NCI-H82 treated with DMSO at 0.1 percent for 48 hours (cell line): ENCODE data around the gene PGD.
A peak's percentile ranks its signal among the peaks of the same experiment; 100 is the strongest.

Experiments used
- DNase-seq: peaks from one replicate; lab custom pipeline; 2025; ENCODE audit not compliant: unreplicated experiment; lab: John Stamatoyannopoulos, UW

PGD gene

DNA sequence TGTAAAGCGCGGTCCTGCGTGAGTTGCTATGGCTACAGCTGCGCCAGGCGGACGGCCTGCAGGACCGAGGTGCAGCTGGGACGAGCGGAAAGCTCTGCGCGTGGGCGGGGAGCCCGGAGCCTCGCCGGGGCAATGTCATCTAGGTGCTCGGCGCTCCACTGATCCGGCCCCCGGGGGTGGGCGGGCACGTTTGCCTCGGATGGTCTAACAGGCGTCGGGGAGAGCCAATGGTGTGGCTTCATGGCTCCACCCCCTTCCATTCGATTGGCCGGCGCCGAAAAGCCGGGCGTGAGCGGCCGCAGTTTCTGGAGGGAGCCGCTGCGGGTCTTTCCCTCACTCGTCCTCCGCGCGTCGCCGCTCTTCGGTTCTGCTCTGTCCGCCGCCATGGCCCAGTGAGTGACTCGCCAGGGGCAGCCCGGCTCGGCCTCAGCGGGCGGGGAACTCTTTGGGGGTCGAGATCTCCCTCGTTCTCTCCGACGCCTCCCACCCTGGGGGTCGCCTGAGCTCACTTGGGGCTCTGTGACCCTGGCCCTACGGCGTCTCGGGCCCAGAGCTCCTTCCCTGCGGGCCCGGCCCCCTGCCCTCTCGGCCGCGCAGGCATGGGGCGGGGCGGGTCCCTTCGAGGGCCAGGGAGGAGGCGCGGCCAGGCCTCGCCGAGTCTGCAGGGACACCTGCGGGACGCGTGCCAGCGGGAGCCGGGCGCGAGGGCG is at the start of gene PGD:
Gene PGD (plus strand): TSS at position 331 of the 710 bp plus-strand sequence. CDS start 54 bp downstream, at position 385.
- peak; percentile 92 for DNase-seq

DNA sequence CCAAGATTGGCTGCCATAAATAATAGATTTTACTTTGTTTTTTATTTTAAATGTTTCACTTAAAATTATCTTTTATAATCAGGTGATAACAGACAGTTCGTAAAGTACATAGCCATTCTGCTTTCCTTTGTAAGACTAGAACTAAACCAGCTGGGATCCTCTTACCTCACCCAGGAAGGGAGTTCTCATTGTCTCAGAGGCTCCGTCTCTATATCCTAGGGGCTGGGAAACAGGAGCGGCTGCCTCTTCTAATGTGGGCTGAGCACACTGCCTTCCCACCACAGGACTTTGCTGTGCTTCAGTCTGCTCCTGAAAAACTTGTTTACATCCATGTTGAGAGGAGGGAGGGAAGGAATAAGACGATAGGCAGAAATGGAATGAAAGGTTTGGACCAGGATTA is 45.6 kb upstream of the PGD start:
- DNase-seq: no peak

DNA sequence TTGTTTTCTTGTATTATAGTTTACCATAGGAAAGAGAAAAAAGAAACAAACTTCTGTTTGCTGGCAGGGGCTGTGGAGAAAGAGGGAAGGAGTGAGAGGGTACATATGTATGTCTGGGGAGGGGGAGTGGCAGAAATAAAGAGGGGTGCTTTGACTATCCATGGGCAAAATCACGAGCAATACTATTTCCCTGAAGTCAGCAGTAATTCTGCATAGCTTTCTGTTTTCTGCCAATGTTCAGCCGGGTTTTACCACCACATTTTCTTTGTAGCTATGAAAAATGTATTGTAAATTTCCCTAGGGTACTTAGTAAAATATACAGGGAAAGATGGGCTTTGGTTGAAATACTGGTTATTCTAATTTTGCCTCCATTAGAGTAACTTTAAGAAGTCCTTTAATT is 45.2 kb upstream of the PGD start:
- DNase-seq: no peak

DNA sequence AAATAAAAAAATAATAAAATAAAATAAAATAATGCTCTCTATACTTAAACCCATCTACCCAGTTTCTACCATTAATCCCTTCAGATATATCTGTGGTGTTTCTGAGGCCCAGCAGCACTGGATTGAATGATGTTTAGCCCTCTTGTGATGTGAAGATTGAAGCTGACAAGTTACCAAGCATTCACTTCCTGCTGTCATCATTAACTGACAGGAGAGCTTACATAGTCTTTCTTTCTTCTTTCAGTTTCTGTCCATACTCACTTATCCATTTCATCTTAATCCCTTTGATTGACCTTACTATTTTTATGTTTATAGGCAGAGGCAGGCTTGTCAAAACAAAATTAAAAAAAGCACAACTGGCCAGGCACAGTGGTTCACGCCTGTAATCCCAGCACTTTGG is 38.8 kb upstream of the PGD start:
- DNase-seq: no peak

DNA sequence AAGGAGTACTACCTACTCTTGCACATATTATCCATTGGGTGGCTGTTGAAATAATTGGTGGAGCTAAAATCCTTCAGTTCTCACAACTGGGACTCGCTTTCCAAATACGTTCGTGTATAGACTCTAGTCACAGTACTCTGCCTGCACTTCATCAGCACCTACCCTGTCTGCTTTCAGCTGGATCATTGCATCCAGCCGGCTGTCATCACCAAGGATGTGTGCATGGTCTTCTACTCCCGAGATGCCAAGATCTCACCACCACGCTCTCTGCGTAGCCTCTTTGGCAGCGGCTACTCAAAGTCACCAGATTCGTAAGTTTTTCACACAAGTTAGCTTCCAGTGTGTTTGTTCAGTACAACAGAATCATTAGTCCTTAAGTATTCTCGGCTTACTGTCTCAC is 37.3 kb upstream of the PGD start:
- DNase-seq: no peak

DNA sequence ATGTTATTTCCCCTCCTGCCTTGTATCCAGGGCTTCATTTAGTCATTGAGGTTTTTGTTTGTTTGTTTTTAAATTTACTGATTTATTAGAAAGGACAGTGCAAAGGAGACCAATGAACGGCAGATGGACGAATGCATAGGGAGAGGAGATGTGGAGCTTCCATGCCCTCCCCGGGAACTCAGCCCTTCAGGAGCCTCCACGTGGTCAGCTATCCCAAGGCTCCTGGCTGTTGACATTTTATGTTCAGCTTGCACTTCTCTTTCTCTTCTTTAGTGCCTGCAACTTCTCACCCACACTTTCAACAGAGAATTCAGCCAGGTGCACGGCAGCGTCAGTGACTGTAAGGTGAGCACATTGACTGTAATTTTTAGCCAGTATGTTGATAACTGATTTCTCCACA is 30.7 kb upstream of the PGD start:
- no peak for DNase-seq

DNA sequence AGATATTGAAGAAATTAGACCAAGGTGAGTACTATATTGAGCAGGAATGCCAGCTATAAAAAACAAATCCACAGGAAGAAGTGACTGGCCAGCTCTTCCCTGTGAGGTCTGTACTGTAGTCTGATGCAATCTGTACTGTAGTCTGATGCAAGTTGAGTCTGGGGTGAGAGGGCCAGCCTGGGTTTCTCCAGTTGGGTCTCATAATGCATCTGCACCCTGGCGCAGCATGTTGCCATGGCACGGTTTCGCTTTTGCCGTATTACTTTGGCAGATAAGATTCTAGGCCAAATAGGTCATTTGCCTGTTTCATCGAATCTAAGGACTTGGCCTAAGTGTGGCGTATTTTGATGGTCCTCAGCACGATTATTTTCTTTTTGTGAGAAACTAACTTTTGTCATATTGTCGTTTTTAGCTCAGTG is 24.4 kb upstream of the PGD start:
- DNase-seq: no peak

DNA sequence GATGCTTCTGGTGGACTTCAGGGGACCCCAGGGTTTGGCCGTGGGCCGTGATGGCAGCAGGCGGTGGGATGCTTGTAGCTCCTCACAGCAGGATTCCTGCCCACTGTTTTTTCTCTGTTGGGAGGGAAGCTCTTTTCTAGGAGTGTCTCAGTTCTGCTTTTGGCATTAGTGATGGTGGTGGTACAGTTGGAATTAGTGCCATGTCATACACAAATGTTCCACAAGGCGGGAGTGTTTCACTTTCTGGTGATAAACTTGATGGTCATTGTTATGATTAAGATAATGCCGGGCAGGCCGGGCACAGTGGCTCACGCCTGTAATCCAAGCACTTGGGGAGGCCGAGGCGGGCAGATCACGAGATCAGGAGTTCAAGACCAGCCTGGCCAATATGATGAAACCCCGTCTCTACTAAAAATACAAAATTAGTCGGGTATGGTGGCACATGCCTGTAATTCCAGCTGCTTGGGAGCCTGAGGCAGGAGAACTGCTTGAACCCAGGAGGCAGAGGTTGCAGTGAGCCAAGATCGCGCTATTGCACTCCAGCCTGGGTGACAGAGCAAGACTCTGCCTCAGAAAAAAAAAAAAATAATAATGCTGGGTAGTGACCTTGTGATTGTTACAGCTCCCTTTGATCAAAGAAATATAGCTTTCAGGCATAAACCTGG is 21.4 kb upstream of the PGD start:
- peak; percentile 43 for DNase-seq

DNA sequence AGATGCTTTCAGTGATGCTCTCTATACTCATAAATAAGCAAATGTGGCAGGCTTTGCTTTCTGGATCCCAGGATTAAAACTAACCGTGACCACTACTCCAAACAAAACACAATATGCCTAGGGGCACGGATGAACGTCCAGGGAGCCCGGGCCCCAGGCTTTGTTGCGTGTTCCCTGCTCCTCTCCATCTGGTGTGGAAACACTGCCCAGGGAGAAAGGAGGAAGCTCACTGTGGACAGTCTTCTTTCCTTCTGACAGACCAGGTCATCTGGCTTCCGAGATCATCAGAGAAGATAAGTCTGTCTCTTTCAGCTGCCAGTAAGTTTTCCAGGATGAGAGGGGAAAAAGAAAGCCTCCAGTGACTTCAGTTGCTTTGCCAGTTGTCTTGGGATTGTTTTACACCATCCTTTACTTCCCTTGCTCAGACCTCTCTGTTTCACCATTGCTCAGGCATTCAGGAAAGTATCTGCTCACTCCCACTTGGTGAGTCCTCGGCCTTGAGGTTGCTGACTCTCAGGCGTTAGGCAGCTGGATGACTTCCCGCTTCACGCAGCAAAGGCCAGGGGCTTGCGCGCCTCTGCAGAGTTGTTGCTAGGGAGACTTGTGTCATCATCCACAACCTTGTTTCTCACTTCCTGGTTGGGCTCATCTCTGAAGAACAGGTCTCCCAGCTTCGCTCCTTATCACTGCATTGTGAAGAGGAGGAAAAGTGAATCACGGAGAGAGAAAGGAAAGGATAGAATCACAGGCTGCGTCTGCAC is 20.6 kb upstream of the PGD start:
- no peak for DNase-seq

DNA sequence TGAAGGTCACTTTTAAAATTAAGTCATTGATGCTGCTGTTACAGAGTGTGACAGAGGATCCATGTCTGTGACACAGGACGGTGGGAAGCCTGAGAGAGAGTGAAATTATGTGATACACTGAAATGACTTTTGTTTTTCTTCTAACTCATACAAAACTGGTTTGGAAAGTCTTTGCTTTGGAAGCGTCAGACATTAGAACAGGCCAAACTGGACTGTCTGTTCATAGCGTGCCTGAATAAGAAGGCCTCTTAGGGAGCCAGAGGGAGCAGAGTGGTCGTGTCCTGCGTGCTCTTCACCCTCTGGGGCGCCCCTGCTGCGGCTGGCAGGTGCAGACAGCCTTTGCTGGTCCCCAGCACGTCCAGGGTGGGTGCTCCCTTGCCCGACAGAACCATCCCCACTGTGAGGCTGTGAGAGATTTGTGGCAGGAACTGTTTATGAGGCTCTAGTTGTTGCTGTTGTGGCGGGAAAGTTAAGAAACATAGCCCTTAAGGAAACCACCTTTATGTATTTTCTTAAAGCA is 19.7 kb upstream of the PGD start:
- no peak for DNase-seq

DNA sequence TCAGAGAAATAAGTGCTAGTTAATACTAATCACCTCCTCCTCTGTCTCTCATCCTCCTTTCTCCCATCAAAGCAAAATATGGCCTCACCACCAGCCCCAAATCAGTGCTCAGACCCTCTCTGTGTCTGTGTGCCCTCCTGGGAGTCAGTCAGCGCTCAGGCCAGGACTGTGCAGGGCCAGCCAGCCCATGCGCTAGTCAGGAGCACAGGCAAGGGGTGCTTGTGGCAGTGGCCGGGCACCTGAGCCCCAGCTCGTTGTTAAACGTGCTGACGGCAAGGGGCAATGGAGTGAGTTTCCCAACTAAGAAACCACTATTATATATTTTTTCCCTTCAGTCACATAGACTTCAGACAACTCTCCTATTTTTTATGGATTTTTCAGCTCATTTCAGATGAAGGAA is 19.2 kb upstream of the PGD start:
- DNase-seq: no peak

DNA sequence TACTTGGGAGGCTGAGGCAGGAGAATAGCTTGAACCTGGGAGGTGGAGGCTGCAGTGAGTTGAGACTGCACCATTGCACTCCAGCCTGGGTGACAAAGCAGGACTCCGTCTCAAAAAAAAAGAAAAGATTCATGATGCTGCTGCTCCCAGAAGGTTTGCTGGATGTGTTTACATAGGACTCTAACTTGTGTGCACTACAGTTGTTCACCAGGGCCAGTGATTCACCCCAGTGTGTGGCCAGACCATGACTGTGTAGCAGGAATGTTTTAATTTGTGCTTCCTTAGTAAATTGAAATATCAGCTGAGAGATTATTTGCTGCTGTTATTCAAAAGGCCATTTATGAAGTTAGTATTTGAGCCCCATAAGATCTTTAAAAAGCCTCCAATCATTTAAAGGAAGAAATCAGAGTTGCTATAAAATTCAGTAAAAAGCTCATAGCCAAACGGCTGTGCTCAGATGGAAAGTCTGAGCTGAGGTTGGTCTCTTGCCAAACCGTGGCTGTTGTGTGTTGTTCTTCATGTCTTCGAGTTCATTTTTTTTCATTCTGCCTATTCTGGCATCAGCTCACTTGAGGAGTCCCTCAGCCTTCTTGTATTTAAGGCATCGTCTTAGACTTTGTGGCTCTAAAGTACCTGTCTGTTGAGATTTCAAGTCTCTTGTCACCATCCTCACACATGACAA is 18.1 kb upstream of the PGD start:
- DNase-seq: no peak

DNA sequence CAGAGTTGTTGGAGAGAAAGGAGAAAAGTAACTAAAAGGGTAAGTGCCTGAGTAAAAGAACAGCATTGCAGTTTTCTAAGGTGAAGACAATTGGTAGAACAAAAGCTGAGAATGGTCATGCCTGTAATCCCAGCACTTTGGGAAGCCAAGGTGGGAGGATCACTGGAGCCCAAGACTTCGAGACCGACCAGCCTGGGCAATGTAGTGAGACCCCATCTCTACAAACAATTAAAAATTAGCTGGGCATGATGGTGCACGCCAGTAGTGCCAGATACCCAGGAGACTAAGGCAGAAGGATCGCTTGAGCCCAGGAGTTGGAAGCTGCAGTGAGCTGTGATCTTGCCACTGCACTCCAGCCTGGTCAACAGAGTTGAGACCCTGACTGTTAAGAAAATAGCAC is 15.2 kb upstream of the PGD start:
- DNase-seq: no peak

DNA sequence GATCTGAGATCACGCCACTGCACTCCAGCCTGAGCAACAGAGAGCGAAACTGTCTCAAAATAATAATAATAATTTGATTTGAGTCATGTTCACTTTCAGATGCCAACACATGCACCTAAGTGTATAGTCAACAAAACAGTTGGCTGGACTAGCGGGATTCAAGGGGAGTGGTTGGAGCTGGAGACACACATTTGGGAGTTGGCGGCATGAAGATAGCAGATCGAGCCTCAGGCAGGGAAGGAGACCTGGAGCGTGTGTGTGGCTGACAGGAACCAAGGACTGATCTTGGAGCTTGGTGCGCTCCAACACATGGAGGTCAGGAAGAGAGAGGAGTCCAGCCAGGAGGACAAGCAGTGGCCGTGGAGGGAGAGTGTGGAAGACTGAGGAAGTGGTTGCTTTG is 14.6 kb upstream of the PGD start:
- no peak for DNase-seq

DNA sequence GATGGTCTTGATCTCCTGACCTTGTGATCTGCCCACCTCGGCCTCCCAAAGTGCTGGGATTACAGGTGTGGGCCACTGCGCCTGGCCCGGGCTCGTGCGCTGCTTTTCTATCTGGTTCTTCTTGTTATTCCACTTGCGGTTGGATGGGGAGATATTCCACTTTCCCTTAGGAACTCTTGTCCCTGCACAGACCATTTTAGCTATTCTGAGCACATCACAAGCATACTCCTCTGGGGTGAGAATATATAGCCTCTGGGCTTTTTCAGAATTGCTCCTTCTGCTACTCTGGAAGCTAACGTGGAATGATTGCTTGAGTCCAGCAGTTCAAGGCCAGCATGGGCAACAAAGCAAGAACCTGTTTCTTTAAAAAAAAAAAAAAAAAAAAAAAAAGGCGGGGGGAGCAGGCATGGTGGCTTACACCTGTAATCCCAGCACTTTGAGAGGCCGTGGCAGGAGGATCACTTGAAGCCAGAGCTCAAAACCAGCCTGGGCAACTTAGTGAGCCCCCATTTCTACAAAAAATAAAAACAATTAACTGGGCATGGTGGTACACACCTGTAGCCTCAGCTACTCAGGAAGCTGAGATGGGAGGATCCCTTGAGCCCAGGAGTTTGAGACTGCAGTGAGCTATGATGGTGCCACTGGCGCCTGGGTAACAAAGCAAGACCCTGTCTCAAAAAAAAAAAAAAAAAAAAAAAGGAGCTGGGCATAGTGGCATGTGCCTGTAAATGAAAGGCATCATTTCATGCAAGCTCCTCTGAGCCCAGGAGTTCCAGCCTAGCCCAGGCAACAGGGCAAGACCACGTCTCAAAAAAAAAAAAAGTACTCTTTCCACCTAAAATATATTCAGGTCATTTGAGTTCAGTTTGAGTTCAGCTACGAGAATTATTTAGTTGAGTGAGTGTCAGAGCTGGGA is 11.8 kb upstream of the PGD start:
- no peak for DNase-seq

DNA sequence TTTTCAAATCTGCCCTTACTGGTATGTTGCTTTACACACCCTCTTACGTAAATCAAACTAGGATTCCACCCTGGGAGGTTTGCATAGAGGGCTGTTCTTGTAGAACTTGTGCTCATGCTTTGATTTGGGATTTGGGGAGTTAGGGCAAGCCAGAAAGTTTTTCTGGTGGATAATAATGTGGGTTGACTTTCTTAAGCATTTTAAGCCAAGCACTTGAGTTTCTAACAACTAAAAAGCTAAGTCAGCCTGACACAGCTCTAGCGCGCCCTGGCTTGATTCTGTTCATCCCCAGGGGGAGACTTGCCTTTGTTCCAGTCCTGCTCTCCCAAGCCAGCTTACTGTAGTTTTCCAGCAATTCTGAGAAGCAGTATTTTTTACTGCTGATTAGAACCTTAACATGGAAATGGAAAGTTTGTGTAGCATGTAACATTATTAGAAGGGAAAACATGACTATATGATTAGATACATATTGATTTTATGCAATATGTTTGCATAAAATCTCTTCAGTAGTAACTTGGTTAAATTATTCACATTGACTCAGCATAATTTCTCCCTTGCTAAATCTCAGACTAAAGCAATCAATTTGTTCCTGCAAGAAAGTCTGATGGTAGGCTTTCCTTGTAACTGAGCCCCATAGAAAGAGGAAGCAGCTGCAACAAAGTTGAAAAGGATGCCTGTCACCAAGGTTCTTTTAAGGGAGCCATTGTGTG is 11.0 kb upstream of the PGD start:
- no peak for DNase-seq

DNA sequence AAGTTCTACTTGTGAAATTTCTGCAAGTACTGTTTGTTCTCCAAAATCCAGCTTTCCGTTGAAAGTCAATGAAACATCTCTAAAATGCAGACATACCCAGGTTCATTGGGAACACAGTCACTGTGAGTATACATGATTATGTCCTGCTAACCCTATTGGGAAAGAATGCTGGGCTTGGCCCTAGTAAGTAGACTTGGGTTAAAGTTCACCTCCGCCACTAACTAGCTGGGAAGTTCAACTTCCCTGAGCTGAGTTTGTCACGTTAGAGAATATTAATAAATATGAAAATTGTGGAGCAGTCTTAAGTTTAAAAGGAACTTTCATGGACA is 10.5 kb upstream of the PGD start:
- DNase-seq: no peak

DNA sequence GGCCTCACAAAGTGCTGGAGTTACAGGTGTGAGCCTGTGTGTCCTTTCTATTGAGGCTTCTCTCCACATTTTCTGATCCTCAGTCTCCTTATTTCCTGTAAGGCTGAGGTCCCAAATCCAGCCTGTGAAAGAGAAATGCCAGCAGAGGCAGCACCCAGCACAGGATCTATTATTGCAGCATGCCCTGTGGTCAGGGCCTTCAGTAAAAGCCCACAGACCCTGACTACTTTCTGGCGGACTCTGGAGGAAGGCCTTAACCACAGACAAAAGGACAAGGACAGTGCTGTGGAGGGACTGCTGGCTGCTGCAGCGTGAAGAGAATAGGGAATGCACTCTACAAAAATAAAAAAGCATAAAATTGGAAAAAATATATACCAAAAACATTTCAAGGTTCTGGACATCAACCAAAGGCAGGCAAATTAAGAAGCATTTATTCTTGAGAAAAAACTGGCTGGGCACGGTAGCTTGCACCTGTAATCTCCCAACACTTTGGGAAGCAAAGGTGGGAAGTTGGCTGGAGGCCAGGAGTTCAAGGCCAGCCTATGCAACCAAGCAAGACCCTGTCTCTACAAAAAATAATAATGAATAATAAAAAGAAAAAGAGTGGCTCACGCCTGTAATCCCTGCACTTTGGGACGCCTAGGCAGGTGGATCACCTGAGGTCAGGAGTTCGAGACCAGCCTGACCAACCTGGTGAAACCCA is 9.4 kb upstream of the PGD start:
- DNase-seq: no peak

DNA sequence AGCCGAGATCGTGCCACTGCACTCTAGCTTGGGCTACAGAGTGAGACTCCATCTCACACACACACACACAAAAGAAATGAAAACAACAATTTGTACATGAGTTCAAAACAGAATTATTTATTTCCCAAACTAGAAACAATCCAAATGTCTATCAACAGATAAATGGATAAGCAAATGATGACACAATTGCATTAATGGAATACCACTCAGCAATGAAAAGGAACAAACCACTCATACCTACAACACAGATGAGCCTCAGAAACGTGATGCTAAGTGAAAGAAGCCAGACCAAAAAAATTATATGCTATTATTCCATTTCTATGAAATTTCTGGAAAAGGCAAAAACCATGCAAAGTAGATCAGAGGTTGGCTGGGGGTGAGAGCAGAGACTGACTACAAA is 2.0 kb upstream of the PGD start:
- no peak for DNase-seq
